GM21526 (cell line): ENCODE data around the gene RPS21.

Source experiments
- ATAC-seq: cut with Tn5 transposase; IDR thresholded peaks from one replicate; pipeline ENCODE4 v1.9.1; 2021; ENCODE audit warnings: moderate library complexity; ENCODE audit not compliant: unreplicated experiment, low FRiP score

Gene RPS21

DNA sequence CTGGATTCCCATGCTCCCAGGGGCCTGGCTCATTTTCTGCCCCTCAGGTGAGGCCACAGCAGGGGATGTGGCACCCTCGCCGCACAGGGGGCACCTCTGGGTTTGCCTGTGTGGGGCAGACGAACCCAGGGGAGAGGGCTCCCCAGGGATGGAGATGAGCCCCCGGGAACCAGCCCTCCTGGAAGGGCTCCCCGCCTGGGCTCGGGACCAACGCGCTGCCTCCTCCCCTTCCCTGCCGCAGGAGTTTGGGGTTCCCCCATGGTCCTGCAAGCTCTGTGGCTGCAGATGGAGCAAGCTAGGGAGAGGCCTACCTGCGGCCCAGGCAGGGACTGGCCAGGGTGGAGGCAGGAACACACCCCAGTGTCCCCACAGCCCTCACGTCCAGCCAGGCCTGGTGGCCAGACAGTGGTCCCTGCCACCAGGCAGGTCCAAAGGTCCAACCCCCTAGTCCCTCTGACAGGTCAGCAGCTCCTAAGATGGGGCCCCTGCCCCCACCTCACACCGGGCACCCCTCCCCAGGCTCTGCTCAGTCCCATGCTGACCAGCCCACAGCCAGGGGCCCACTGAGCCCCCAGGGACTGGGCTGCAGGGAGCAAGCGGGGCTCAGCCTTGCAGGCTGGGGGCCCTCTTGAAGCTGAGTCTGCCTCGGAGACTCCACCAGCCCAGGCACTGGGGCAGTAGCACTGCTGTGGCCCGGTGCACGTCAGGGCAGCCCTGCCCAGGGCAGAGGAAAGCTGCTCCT, 33.4 kb upstream of the RPS21 start:
- ATAC-seq = no peak

DNA sequence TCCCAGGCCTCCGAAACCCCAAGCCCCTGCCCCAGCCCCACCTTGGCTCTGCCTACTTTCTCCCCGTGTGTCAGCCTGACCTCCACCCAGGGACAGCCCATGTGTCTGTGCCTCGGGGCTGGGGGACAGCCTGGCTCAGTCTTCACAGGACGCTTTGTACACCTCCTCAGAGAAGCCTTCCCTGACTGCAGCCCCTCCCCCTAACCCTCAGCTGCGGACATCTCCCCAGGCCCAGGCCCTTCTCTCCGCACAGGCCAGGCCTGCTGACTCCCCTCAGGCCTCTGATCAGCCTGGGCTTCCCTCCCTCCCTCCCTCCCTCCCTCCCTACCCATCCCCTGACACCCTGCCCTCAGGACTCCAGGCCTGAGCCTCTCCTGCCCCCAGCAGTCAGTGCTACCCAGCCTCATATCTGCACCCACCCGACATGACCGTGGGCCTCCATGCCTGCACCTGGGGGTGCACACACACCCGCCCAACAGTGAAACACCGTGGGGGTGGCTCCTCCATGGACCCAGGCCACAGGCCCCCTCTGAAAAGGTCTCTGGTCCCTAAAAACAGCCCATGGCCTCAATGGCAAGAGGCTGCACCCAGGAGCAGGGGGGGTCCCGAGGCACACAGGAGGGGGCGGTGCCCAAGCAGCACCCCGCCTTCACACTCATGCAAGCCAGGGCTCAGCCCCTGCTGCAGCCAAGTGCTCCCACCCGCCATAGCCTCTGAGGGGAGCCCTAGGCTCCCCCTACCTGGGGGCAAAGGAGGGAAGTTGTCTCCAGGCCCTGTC, 32.7 kb upstream of the RPS21 start:
- no peak for ATAC-seq

DNA sequence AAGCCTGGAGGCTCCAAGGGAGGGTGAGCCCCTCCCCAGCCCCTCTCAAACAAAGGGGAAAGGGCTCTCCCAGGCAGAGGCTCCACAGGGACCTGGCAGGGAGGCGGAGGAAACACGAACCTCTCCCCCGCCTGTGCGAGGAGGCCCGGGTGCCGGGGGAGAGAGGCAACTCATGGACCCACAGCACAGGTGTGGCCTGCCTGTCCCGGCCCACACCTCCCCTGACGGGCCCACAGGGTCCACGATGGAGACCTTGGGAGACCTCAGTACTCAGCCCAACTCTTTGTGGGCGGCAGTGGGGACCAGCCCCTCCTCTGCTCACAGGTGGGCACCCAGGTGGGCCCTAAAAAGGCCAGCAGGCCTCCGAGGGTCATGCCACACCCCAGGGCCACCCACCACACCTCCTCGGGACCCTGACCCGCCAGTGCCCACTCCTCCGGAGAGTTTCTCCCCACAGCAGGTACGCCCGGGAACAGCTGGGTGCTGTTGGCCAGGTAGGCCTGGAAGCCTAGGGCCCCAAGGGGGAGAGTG, 32.0 kb upstream of the RPS21 start:
- no peak for ATAC-seq

GRCh38 chr20:62355516-62355877, 31.4 kb upstream of the RPS21 start:
- no peak for ATAC-seq

GRCh38 chr20:62355878-62356588, 30.9 kb upstream of the RPS21 start:
- ATAC-seq = no peak

GRCh38 chr20:62356589-62357186, 30.2 kb upstream of the RPS21 start:
- ATAC-seq = no peak

- no peak for ATAC-seq
These were observed 29.7 kb upstream of the RPS21 start for GRCh38 chr20:62357187-62357667.

- ATAC-seq = no peak
These were observed 29.2 kb upstream of the RPS21 start for GRCh38 chr20:62357681-62358080.

DNA sequence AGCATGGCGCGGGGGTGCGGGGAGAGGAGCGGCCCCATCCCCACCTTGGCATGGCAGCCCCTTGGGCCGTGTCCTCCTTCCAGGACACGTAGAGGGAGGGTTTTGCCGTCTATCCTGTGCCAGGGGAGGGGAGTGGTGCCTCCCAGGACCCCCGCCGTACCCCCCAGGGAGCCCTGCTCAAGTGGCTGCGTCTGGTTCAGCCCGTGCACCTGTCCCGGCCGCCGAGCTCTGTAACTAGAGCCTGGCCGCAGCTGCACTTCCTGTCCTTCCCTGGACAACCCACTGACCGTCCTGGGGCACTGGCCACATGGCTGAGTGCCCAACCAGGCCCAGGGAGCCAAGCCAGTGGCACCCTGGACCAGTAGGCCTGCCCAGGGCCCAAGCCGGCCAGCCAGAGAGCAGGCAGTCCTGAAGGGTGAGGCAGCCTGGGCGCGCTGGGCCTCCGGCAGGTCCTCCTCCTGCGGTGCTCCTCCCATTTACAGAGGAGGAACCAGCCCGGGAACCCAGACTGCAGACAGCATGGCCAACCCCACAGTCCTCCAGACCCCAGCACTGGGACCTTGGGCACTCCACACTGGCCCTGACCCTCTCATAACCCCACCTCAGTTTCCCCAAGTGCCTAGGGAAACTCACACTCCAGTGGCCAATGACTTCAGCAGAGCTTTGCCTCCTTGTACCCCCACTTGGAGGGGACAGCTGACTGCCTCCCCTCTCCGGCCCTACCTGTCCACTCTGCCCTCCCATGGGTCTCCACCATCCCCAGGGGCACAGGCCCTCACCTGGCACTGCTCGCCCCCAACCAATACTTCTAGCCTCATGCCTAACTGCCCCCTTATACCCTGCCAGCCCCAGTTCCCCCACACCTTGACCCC, 28.5 kb upstream of the RPS21 start:
- ATAC-seq = no peak

- no peak for ATAC-seq
These were observed 27.8 kb upstream of the RPS21 start for GRCh38 chr20:62359043-62359490.

DNA sequence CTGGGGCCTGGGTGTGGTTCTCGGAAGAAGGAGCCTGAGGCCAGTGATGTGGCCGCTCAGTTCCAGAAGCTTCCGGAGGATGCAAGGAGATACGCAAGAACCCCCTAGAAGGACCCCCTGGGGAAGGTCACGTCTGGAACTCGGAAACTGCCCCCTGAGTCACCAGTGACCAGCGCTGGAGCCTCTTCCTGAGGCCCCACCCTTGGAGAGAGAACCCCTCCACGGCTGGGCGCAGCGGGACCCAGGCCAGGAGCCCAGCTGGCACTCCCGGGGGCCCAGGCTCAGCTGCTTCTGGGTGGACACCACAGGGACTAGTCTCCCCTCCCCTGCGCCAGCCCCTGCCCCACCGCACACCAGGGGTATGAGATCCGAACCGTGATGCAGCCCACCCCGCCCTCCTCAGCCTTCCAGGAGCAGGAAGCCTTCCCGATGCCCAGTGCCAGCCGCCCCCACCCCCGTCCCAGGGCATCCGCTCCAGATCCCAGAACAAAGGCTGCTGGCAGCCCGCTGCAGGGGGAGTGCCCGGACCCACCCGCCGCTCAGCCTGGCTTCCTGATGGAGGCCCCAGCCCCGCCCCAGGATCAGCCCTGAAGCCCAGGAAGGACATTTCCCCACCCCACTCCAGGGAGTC, 27.3 kb upstream of the RPS21 start:
- ATAC-seq = no peak

GRCh38 chr20:62360854-62361798, 25.8 kb upstream of the RPS21 start:
- no peak for ATAC-seq

DNA sequence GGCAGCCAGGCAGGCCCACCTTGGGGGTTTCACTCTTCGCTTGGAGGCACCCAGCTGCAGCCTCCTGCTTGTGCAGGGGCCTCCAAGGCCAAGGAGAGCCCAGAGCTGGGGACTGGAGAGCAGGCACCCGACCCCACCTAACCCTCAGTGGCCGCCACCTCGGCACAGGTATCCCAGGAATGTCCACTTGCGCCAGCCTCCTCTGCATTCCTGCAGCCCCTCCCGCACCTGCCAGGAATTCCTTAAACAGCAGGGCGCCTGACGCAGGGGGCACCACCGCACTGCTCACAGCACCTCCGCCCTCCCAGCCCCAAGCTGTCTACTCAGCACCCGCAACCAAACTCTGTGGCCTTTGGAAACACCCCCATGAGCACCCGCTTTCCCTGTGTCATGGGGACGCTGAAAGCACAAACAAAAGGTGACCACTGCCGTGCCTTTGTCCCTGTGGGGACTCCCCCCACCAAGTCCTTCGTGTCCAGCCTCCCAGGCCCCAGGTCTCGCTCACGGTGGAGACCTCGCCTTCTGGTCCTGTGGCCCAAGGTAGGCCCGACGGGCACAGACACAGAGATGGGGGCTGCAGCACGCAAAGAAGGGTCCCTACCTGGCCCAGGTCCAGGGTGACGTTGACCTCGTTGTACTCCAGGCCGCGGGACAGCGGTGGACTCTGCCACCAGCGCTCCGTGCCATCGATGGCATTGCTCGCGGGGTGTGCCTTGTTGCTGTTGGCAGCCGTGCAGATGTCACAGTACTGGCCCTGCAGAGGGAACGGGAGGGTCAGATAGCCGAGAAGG, 24.9 kb upstream of the RPS21 start:
- no peak for ATAC-seq

DNA sequence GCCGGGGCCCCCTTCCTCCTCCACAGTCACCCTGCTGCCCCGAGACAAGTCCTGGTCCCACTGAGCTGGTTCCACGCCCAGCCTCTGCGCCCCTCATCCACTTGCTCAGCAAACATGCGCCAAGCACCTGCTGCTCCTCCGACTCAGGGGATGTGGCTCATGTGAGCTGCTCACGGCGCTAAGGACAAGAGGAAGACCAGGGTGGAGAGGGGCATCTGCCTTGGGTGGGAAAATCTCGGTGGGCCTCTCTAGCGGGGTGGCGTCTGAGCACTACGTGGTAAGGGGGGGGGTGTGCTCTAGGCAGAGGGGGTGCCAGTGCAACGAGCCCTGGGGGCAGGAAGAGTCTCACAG, 24.3 kb upstream of the RPS21 start:
- ATAC-seq = no peak

GRCh38 chr20:62362991-62363919, 23.6 kb upstream of the RPS21 start:
- ATAC-seq = no peak
